ENCODE data around the gene TRPV4. TPM values are rescaled to one million over a fixed set of nuclear protein-coding genes. Genes with fewer than 3 reads are reported as not detected.

TRPV4 gene
- total and polyA plus RNA-seq, 9 of the 15 experiments (the other 6 are each of a cell fraction or from before 2014, with no cell fraction given): 0.13 TPM; not detected in 8

- Histone ChIP-seq H3K36me3 (ENCODE audit: control insufficient read depth, insufficient read depth, low read length) (no peaks in the 10 kb centered on the region), H3K4me2 (ENCODE audit: insufficient read depth, low read length) (no peak overlapping the region), H4K20me1 (replicated peaks; ENCODE audit: control insufficient read depth, insufficient read depth, low read length) (peaks cover 9% of the 10 kb centered on the region; the same call in 1 of the 2 replicates), H3K27ac (ENCODE audit: extremely low read depth, low read depth, low read length) (no peak overlapping the region), H3K4me3 (no peak overlapping the region), H3K9ac (ENCODE audit: insufficient read depth in 1 of 2, low read depth in 2 of 2, low read length in 2 of 2) (no peak overlapping the region), H3K27me3 (ENCODE audit: control insufficient read depth in 2 of 2, insufficient read depth in 2 of 2, low read length in 2 of 2) (peaks cover 26 to 71% of the 10 kb centered on the region in 2 experiments; a peak in 4 of 5 replicates), H3K9me3 (replicated peaks; ENCODE audit: control insufficient read depth, insufficient read depth, low read depth, low read length) (no peaks in the 10 kb centered on the region), H3K4me1 (replicated peaks in 1 of 2; ENCODE audit: control insufficient read depth in 2 of 2, insufficient read depth in 2 of 2, low read length in 2 of 2) (peaks cover 0 to 17% of the 10 kb centered on the region in 2 experiments; a peak in 2 of 5 replicates), H3K79me2 (ENCODE audit: control insufficient read depth, insufficient read depth, low read length) (no peaks in the 10 kb centered on the region), H3K9me1 (ENCODE audit: control insufficient read depth, insufficient read depth, low read length) (no peaks in the 10 kb centered on the region), H2AFZ (ENCODE audit: low read depth, low read length) (no peak overlapping the region)
- BruUV-seq (replicated peaks): no TSS peak
- DNase-seq (ENCODE audit: extremely low read depth in 1 of 4, low spot score in 3 of 4): no peak
- in situ Hi-C loops (cut with MboI) (no loop called here), intact Hi-C loops (cut with micrococcal nuclease) (no loop called here)
- FAIRE-seq: no peak
- ChIA-PET CTCF (ENCODE audit: low intra/inter-chr PET ratio) (no interaction called here), POLR2A (no interaction called here)
- no peak for ATAC-seq
- TF ChIP-seq NEUROD1 (IDR thresholded peaks at IDR 0.05; ENCODE audit: borderline replicate concordance, low read depth, low read length, partially characterized antibody): no peak
- TF ChIP-seq FOXK2 (conservative IDR thresholded peaks at IDR 0.05 in 1 of 2, IDR thresholded peaks at IDR 0.05 in 1 of 2; ENCODE audit: low read depth in 2 of 2): no peak
- no peak for TF ChIP-seq XRCC4 (IDR thresholded peaks at IDR 0.05; ENCODE audit: extremely low read depth, insufficient read depth, insufficient read length)
- WGBS (ENCODE audit: insufficient coverage, low coverage, missing lambda C conversion rate): 1% methylated on average over 12 of the region's 12 CpGs
Observed at GRCh38 chr12:109766251-109766778, 66.9 kb downstream of the TRPV4 start.

- POLR2A ChIA-PET: no interaction called here
- Histone ChIP-seq H3K4me2 (ENCODE audit: insufficient read depth, low read length) (no peak overlapping the region), H3K27ac (ENCODE audit: extremely low read depth, low read depth, low read length) (no peak overlapping the region), H3K9me3 (replicated peaks; ENCODE audit: control insufficient read depth, insufficient read depth, low read depth, low read length) (no peaks in the 10 kb centered on the region), H3K4me1 (replicated peaks in 1 of 2; ENCODE audit: control insufficient read depth in 2 of 2, insufficient read depth in 2 of 2, low read length in 2 of 2) (peaks cover 0 to 17% of the 10 kb centered on the region in 2 experiments; a peak in 2 of 5 replicates), H2AFZ (ENCODE audit: low read depth, low read length) (no peak overlapping the region), H3K27me3 (ENCODE audit: control insufficient read depth in 2 of 2, insufficient read depth in 2 of 2, low read length in 2 of 2) (peaks cover 26 to 74% of the 10 kb centered on the region in 2 experiments; a peak in 4 of 5 replicates), H3K36me3 (ENCODE audit: control insufficient read depth, insufficient read depth, low read length) (no peaks in the 10 kb centered on the region), H3K9me1 (ENCODE audit: control insufficient read depth, insufficient read depth, low read length) (no peaks in the 10 kb centered on the region), H3K79me2 (ENCODE audit: control insufficient read depth, insufficient read depth, low read length) (no peaks in the 10 kb centered on the region), H4K20me1 (replicated peaks; ENCODE audit: control insufficient read depth, insufficient read depth, low read length) (peaks cover 9% of the 10 kb centered on the region; the same call in 1 of the 2 replicates), H3K4me3 (no peak overlapping the region), H3K9ac (ENCODE audit: insufficient read depth in 1 of 2, low read depth in 2 of 2, low read length in 2 of 2) (no peak overlapping the region)
- ATAC-seq (no peak), FAIRE-seq (no peak), DNase-seq (ENCODE audit: extremely low read depth in 1 of 4, low spot score in 3 of 4) (no peak)
- in situ Hi-C loops (cut with MboI): no loop called here
- no peak for TF ChIP-seq ZFP91 (CRISPR knock-in tag; IDR thresholded peaks at IDR 0.05)
- BruUV-seq (replicated peaks): no TSS peak
- CTCF ChIA-PET (ENCODE audit: low intra/inter-chr PET ratio): no interaction called here
- intact Hi-C loops (cut with micrococcal nuclease): no loop called here
- WGBS (ENCODE audit: insufficient coverage, low coverage, missing lambda C conversion rate): 1% methylated on average over 6 of the region's 6 CpGs
Observed at GRCh38 chr12:109765446-109765810, 67.8 kb downstream of the TRPV4 start.
